IMR-90 (cell line): Measurements from ENCODE around the gene ESD. TPM values are rescaled to one million over a fixed set of nuclear protein-coding genes. Genes with fewer than 3 reads are reported as not detected.
"Not testable (repeated sequence)": the region's sequence is repeated elsewhere in the genome, so short reads cannot be mapped to it uniquely, and the experiment has no call there.

Experiments used
- ATAC-seq: fragments of 200-7000 bp; cut with Tn5 transposase; 2 replicates; pipeline ENCODE4 v1.9.1; 2020; ENCODE audit warnings: low read depth, mild to moderate bottlenecking, moderate library complexity
- BruUV-seq: library from RNA; stranded (reverse); fragments of 400-500 nt; replicated peaks from 2 replicates; lab custom pipeline; 2021; lab: Mats Ljungman, UMichigan
- CTCF ChIA-PET: fragments of 300-600 bp; formaldehyde crosslinking; extraction: SDS; loops from one replicate; lab custom pipeline; 2021; ENCODE audit warnings: antibody characterized with exemption; lab: Yijun Ruan, JAX
- POLR2A ChIA-PET: fragments of 300-600 bp; sonication (Branson Sonifier 250); formaldehyde crosslinking; loops from one replicate; lab custom pipeline; 2022; ENCODE audit warnings: antibody characterized with exemption; ENCODE audit not compliant: unreplicated experiment; lab: Charles Lee
- DNase-seq: peaks from one replicate; pipeline ENCODE4 v3.0.0; 2013
- H2AFZ ChIP-seq: replicated peaks from 2 replicates; pipeline ENCODE3; 2013; ENCODE audit warnings: low read length, mild to moderate bottlenecking; ENCODE audit not compliant: poor library complexity
- H2AK5ac ChIP-seq: 2 replicates; pipeline ENCODE4 v1.6.1; 2013; ENCODE audit warnings: low read depth, low read length, inconsistent platforms
- H2AK9ac ChIP-seq: replicated peaks from 2 replicates; pipeline ENCODE3; 2013; ENCODE audit warnings: mild to moderate bottlenecking, low read depth, low read length, moderate library complexity; ENCODE audit not compliant: poor library complexity
- H2BK120ac ChIP-seq: 2 replicates; pipeline ENCODE4 v1.6.1; 2013; ENCODE audit warnings: low read depth, low read length, inconsistent platforms
- H2BK15ac ChIP-seq: 3 replicates; pipeline ENCODE4 v1.6.1; 2013; ENCODE audit warnings: low read depth, low read length, inconsistent platforms
- H2BK20ac ChIP-seq: 2 replicates; pipeline ENCODE4 v1.6.1; 2013; ENCODE audit warnings: low read depth, mild to moderate bottlenecking, inconsistent platforms, low read length, moderate library complexity
- H2BK5ac ChIP-seq: 2 replicates; pipeline ENCODE4 v1.6.1; 2013; ENCODE audit warnings: mild to moderate bottlenecking, low read depth, low read length, inconsistent platforms; ENCODE audit not compliant: poor library complexity, severe bottlenecking
- H3K14ac ChIP-seq: replicated peaks from 2 replicates; pipeline ENCODE4 v1.6.1; 2013; ENCODE audit warnings: low read depth, low read length, inconsistent platforms
- H3K18ac ChIP-seq: 2 replicates; pipeline ENCODE4 v1.6.1; 2013; ENCODE audit warnings: low read depth, low read length, control low read depth
- H3K23ac ChIP-seq: 2 replicates; pipeline ENCODE4 v1.6.1; 2013; ENCODE audit warnings: low read depth, low read length, inconsistent platforms
- H3K27ac ChIP-seq: 2 replicates; pipeline ENCODE4 v1.5.1; 2013; ENCODE audit warnings: mild to moderate bottlenecking, control low read depth, low read length; ENCODE audit not compliant: insufficient read depth
- H3K27me3 ChIP-seq: 2 replicates; pipeline ENCODE4 v1.6.1; 2013; ENCODE audit warnings: low read length; ENCODE audit not compliant: control insufficient read depth, insufficient read depth
- H3K36me3 ChIP-seq: 2 replicates; pipeline ENCODE4 v1.6.1; 2013; ENCODE audit warnings: low read length, mixed read lengths; ENCODE audit not compliant: control insufficient read depth, insufficient read depth
- H3K4ac ChIP-seq: 2 replicates; pipeline ENCODE4 v1.6.1; 2013; ENCODE audit warnings: low read depth, low read length, inconsistent platforms
- H3K4me1 ChIP-seq: 2 replicates; pipeline ENCODE4 v1.6.1; 2013; ENCODE audit warnings: low read length, mixed read lengths; ENCODE audit not compliant: control insufficient read depth, insufficient read depth
- H3K4me2 ChIP-seq: 2 replicates; pipeline ENCODE4 v1.6.1; 2013; ENCODE audit warnings: low read depth, mild to moderate bottlenecking, control low read depth, low read length, moderate library complexity
- H3K4me3 ChIP-seq: 2 replicates; pipeline ENCODE4 v1.5.1; 2013; ENCODE audit warnings: low read depth, mild to moderate bottlenecking, control low read depth, low read length, moderate library complexity; ENCODE audit not compliant: insufficient read depth
- H3K56ac ChIP-seq: 2 replicates; pipeline ENCODE4 v1.6.1; 2013; ENCODE audit warnings: low read length, inconsistent platforms; ENCODE audit not compliant: insufficient read depth; ENCODE audit errors: extremely low read depth
- H3K79me1 ChIP-seq, 2 experiments: 2 replicates each; pipeline ENCODE4 v1.6.1; 2013; ENCODE audit warnings: low read length in 2 of 2, inconsistent platforms in 1 of 2, low read depth in 1 of 2
- H3K9ac ChIP-seq: 2 replicates; pipeline ENCODE4 v1.6.1; 2013; ENCODE audit warnings: low read depth, low read length, control low read depth
- H3K9me1 ChIP-seq: 2 replicates; pipeline ENCODE4 v1.6.1; 2013; ENCODE audit warnings: low read length, inconsistent platforms; ENCODE audit not compliant: insufficient read depth
- H3K9me3 ChIP-seq: 2 replicates; pipeline ENCODE4 v1.6.1; 2013; ENCODE audit warnings: low read length; ENCODE audit not compliant: control insufficient read depth, insufficient read depth
- H4K20me1 ChIP-seq: 2 replicates; pipeline ENCODE4 v1.6.1; 2013; ENCODE audit warnings: low read length, inconsistent platforms; ENCODE audit not compliant: insufficient read depth
- H4K5ac ChIP-seq: 2 replicates; pipeline ENCODE4 v1.6.1; 2013; ENCODE audit warnings: mild to moderate bottlenecking, low read depth, low read length, control low read depth
- H4K8ac ChIP-seq, 2 experiments: 2 replicates each; pipeline ENCODE4 v1.6.1; 2013; ENCODE audit warnings: low read depth in 2 of 2, low read length in 2 of 2, control low read depth in 1 of 2, inconsistent platforms in 1 of 2
- H4K91ac ChIP-seq: 2 replicates; pipeline ENCODE4 v1.6.1; 2013; ENCODE audit warnings: low read depth, low read length, inconsistent platforms; ENCODE audit not compliant: insufficient read depth
- FOS ChIP-seq: fragments of 150-350 bp; IDR thresholded peaks from 2 replicates; pipeline ENCODE4 v1.6.1; 2016; ENCODE audit warnings: low read depth, low read length
- RCOR1 ChIP-seq: IDR thresholded peaks from 2 replicates; pipeline ENCODE4 v1.6.1; 2012; ENCODE audit warnings: mild to moderate bottlenecking, low read length, improper control_type of control experiment; ENCODE audit not compliant: insufficient replicate concordance
- WGBS, 2 experiments: methylation state at CpG; one replicate each; pipeline versions ENCODE4 v1.1.5 to v1.1.7; 2013; ENCODE audit warnings: missing lambda C conversion rate in 2 of 2; ENCODE audit not compliant: insufficient read length in 1 of 2; ENCODE audit errors: extremely low coverage in 2 of 2; 5-methylcytosine and 5-hydroxymethylcytosine counted together
- dilution Hi-C: fragments of 300-500 bp; cut with HindIII; formaldehyde crosslinking; loops from one replicate; pipeline ENCODE4 v1.14.3; 2018; ENCODE audit warnings: low sequenced_read_pairs; ENCODE audit not compliant: unreplicated experiment
- in situ Hi-C: fragments of 300-500 bp; cut with MboI; formaldehyde crosslinking; loops from 3 replicates; pipeline ENCODE4 v1.14.3; 2019; ENCODE audit warnings: low sequenced_read_pairs, inconsistent platforms, mixed read lengths
- intact Hi-C: fragments of 100-400 bp; cut with micrococcal nuclease; formaldehyde crosslinking; loops from 2 replicates; pipeline ENCODE4 v1.10.0; 2022
- polyA plus RNA-seq, 3 experiments: library from polyadenylated mRNA; depleted of rRNA; stranded (reverse); fragments of >200 nt; gene quantifications; 2 replicates each; pipeline ENCODE4 v1.2.3, GENCODE V29; 2012; ENCODE audit warnings: low replicate concordance in 1 of 3
- total RNA-seq: library from RNA; depleted of rRNA; stranded (reverse); fragments of >200 nt; gene quantifications from 2 replicates; pipeline ENCODE4 v1.2.3, GENCODE V29; 2012

The ESD gene
- total and polyA plus RNA-seq, 2 of the 4 experiments (the other 2 are of a cell fraction), result 90.4 to 135 TPM

DNA sequence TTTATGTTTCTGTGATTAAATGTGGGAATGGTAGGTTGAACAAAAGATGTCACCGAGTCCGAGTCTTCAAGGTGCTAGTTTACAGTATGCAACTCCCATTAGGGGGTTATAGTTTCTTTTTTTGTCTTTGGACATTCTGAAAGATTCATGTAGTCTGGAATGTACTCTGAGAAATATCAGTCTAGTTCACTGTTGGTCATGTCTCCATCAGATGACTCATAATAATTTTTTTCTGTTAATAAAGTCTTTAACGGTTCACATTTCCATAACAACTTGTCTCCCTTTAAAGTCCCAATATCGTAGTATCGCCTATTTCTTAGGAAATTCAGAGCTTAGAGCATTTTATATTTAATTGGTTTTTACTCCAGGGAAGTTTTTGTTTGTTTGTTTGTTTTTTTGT, 13.5 kb upstream of the ESD start:
- DNase-seq, result no peak
- no peaks in the 10 kb centered on the region for H3K9me1 ChIP-seq
- dilution Hi-C loops, result no loop called here

DNA sequence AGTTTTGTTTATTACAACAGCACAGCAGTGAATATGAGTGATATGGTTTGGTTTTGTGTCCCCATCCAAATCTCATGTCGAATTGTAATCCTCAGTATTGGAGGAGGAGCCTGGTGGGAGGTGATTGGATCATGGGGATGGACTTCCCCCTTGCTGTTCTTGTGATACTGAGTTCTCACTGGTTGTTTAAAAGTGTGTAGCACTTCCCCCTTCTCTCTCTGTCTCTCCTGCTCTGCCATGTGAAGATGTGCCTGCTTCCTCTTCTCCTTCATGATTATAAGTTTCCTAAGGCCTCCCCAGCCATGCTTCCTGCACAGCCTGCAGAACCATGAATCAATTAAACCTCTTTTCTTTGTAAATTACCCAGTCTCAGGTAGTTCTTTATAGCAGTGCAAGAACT, 8.0 kb upstream of the ESD start:
- Histone ChIP-seq H3K18ac (peak overlapping the region; percentile 67; the same call in 1 of the 2 replicates), H3K14ac (peak overlapping the region; percentile 20; the same call in 1 of the 2 replicates), H4K91ac (peak overlapping the region; percentile 65), H2BK20ac (peak overlapping the region; percentile 64), H4K5ac (peak overlapping the region; percentile 61; the same call in 1 of the 2 replicates), H2BK15ac (0 out of 3 replicates have a peak overlapping the region, but pooled peaks have one; percentile 41), H3K4ac (peak overlapping the region; percentile 61), H4K8ac (peak overlapping the region in 1 of 2 experiments; percentile 69; a peak in 2 of 4 replicates), H2BK5ac (peak overlapping the region; percentile 79), H2BK120ac (peak overlapping the region; percentile 67)
- H3K56ac ChIP-seq, H3K36me3 ChIP-seq, BruUV-seq, H4K20me1 ChIP-seq, dilution Hi-C loops, H2AFZ ChIP-seq, H3K23ac ChIP-seq, H3K9me1 ChIP-seq, H3K27me3 ChIP-seq, in situ Hi-C loops, H3K27ac ChIP-seq, DNase-seq, CTCF ChIA-PET, H2AK5ac ChIP-seq, H3K9ac ChIP-seq, ATAC-seq, H3K4me1 ChIP-seq, H3K4me2 ChIP-seq, H2AK9ac ChIP-seq, H3K9me3 ChIP-seq, H3K4me3 ChIP-seq, H3K79me1 ChIP-seq, POLR2A ChIA-PET: not testable (repeated sequence)
- WGBS, 2 experiments, result no CpG with 5 or more reads among the region's 1 CpG
- intact Hi-C loops, result loop anchor here (1.0 kb wide), 1 partner anchor 22 kb away; no protein-coding TSS in a partner anchor

More for the DNA sequence above, 13.5 kb upstream of the ESD start:
- ChIA-PET CTCF (no interaction called here), POLR2A (no interaction called here)
- no peak overlapping the region for H2AK9ac ChIP-seq
- H3K23ac ChIP-seq, result no peak overlapping the region
- H2BK15ac ChIP-seq, result no peak overlapping the region
- no TSS peak for BruUV-seq
- H3K36me3 ChIP-seq, result no peaks in the 10 kb centered on the region
- no peaks in the 10 kb centered on the region for H3K27me3 ChIP-seq
- H3K9me3 ChIP-seq, result peaks cover 4% of the 10 kb centered on the region; the same call in 1 of the 2 replicates
- 0 out of 2 replicates have a peak, but pooled peaks have one; percentile 25 for TF ChIP-seq FOS
- TF ChIP-seq RCOR1, result no peak
- ATAC-seq, result no peak
- H2BK20ac ChIP-seq, result no peak overlapping the region
- H3K27ac ChIP-seq, result no peak overlapping the region
- H4K20me1 ChIP-seq, result no peaks in the 10 kb centered on the region
- in situ Hi-C loops, result no loop called here
- H3K79me1 ChIP-seq, result no peaks in the 10 kb centered on the region
- no peak overlapping the region for H2BK120ac ChIP-seq
- H3K4me2 ChIP-seq, result no peak overlapping the region
- H4K5ac ChIP-seq, result no peak overlapping the region
- no peak overlapping the region for H2BK5ac ChIP-seq
- no peak overlapping the region for H4K91ac ChIP-seq
- no peak overlapping the region for H4K8ac ChIP-seq
- no peak overlapping the region for H3K56ac ChIP-seq
- H3K18ac ChIP-seq, result no peak overlapping the region
- no peak overlapping the region for H3K4ac ChIP-seq
- no peaks in the 10 kb centered on the region for H3K4me1 ChIP-seq
- intact Hi-C loops, result no loop called here
- H3K9ac ChIP-seq, result no peak overlapping the region
- H2AFZ ChIP-seq, result no peak overlapping the region
- no peak overlapping the region for H3K4me3 ChIP-seq
- no peak overlapping the region for H2AK5ac ChIP-seq
- H3K14ac ChIP-seq, result no peak overlapping the region
- no CpG with 5 or more reads among the region's 5 CpGs for WGBS, 2 experiments
